LHCN-M2 (cell line): ENCODE measurements around the gene KRTAP21-3. TPM values are rescaled to one million over a fixed set of nuclear protein-coding genes. Genes with fewer than 3 reads are reported as not detected.

Experiments used
- total RNA-seq: library from RNA; depleted of rRNA; stranded (reverse); fragments of >200 nt; gene quantifications from 2 replicates; pipeline ENCODE4 v1.2.3, GENCODE V29; 2014; rRNA removed

KRTAP21-3 gene
- total RNA-seq, 1 experiment from 2014 or later, result not detected

Other genes starting within 250 kb of the KRTAP21-3 start
- gene KRTAP19-1, start 238.4 kb downstream of the KRTAP21-3 start, total RNA-seq, result not detected in 2 replicates
- gene KRTAP19-2, start 231.3 kb downstream of the KRTAP21-3 start, total RNA-seq, result not detected in 2 replicates
- not detected in 2 replicates for gene KRTAP19-3, start 226.8 kb downstream of the KRTAP21-3 start, total RNA-seq
- gene KRTAP19-4, start 221.6 kb downstream of the KRTAP21-3 start, total RNA-seq, result not detected in 2 replicates
- gene KRTAP19-5, start 216.6 kb downstream of the KRTAP21-3 start, total RNA-seq, result not detected in 2 replicates
- not detected in 2 replicates for gene KRTAP19-6, start 176.9 kb downstream of the KRTAP21-3 start, total RNA-seq
- gene KRTAP19-7, start 157.5 kb downstream of the KRTAP21-3 start, total RNA-seq, result not detected in 2 replicates
- gene KRTAP22-2, start 128.4 kb downstream of the KRTAP21-3 start, total RNA-seq, result not detected in 2 replicates
- not detected in 2 replicates for gene KRTAP6-3, start 126.3 kb downstream of the KRTAP21-3 start, total RNA-seq
- not detected in 2 replicates for gene KRTAP6-2, start 119.9 kb downstream of the KRTAP21-3 start, total RNA-seq
- not detected in 2 replicates for gene KRTAP22-1, start 117.7 kb downstream of the KRTAP21-3 start, total RNA-seq
- not detected in 2 replicates for gene KRTAP6-1, start 104.8 kb downstream of the KRTAP21-3 start, total RNA-seq
- not detected in 2 replicates for gene KRTAP20-1, start 102.4 kb downstream of the KRTAP21-3 start, total RNA-seq
- not detected in 2 replicates for gene KRTAP20-4, start 98.2 kb downstream of the KRTAP21-3 start, total RNA-seq
- gene KRTAP20-2, start 83.6 kb downstream of the KRTAP21-3 start, total RNA-seq, result not detected in 2 replicates
- not detected in 2 replicates for gene KRTAP20-3, start 75.9 kb downstream of the KRTAP21-3 start, total RNA-seq
- not detected in 2 replicates for gene KRTAP21-2, start 28.5 kb upstream of the KRTAP21-3 start, total RNA-seq
- gene KRTAP21-1, start 36.7 kb upstream of the KRTAP21-3 start, total RNA-seq, result not detected in 2 replicates
- gene KRTAP8-1, start 94.5 kb upstream of the KRTAP21-3 start, total RNA-seq, result not detected in 2 replicates
- gene KRTAP7-1, start 111.0 kb upstream of the KRTAP21-3 start, total RNA-seq, result not detected in 2 replicates
- gene KRTAP11-1, start 162.8 kb upstream of the KRTAP21-3 start, total RNA-seq, result not detected in 2 replicates